ENCODE measurements around the gene YJEFN3. TPM values are rescaled to one million over a fixed set of nuclear protein-coding genes. Genes with fewer than 3 reads are reported as not detected.

Gene YJEFN3
- total RNA-seq, 1 experiment from 2014 or later: 25.3 TPM

DNA sequence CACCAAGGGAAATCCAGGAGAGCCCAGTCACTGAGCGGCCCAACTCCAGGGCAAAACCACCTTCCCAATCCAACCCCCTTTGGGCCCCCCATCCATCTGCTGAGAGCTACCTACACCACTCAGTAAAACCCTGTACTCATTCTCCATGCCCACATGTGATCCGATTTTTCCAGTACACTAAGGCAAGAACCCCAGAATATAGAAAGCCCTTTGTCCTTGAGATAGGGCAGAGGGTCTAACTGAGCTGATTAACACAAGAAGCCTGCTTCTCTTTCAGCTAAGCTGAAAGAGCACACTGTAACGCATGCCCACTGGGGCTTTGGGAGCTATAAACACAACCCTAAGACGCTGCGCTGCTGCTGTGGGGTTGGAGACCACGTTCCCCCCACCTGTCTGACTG lies 53.8 kb downstream of the YJEFN3 start:
- ATAC-seq (no peak), DNase-seq (ENCODE audit: low read depth, low spot score) (no peak)
- no peak overlapping the region for H2AFZ ChIP-seq (ENCODE audit: low read depth, low read length, poor library complexity, severe bottlenecking)
- H4K20me1 ChIP-seq (ENCODE audit: insufficient read depth): no peaks in the 10 kb centered on the region
- H3K4me1 ChIP-seq (ENCODE audit: control insufficient read depth in 1 of 2, insufficient read depth in 2 of 2, low read length in 2 of 2): peaks cover 0 to under 1% of the 10 kb centered on the region in 2 experiments; a peak in 1 of 4 replicates
- no peak overlapping the region for H3K4me3 ChIP-seq (replicated peaks in 1 of 2; ENCODE audit: low read depth in 1 of 2, low read length in 2 of 2)
- ChIA-PET RAD21 (ENCODE audit: low non-redundant PET in 1 of 2, low total read pairs in 2 of 2, uncharacterized antibody in 2 of 2, unreplicated experiment in 2 of 2) (no interaction called here), POLR2A (no interaction called here), CTCF (no interaction called here)
- no peaks in the 10 kb centered on the region for H3K9me3 ChIP-seq (ENCODE audit: control insufficient read depth in 1 of 2, insufficient read depth in 1 of 2, low read depth in 1 of 2, low read length in 2 of 2)
- no peaks in the 10 kb centered on the region for H3K79me2 ChIP-seq (ENCODE audit: insufficient read depth, low read length)
- no peak overlapping the region for H3K9ac ChIP-seq (ENCODE audit: low read length)
- H3K4me2 ChIP-seq (ENCODE audit: low read length): no peak overlapping the region
- intact Hi-C loops (cut with micrococcal nuclease): no loop called here
- TF ChIP-seq SRF (IDR thresholded peaks at IDR 0.05; ENCODE audit: low read depth): no peak
- H3K27ac ChIP-seq (ENCODE audit: low read depth, low read length): no peak overlapping the region
- H3K27me3 ChIP-seq (ENCODE audit: insufficient read depth, low read length): no peaks in the 10 kb centered on the region
- no peaks in the 10 kb centered on the region for H3K36me3 ChIP-seq (ENCODE audit: control insufficient read depth in 1 of 2, insufficient read depth in 2 of 2, low read length in 2 of 2)
- H3K9me2 ChIP-seq (ENCODE audit: insufficient read depth): no peaks in the 10 kb centered on the region
- BruUV-seq (replicated peaks): no TSS peak

DNA sequence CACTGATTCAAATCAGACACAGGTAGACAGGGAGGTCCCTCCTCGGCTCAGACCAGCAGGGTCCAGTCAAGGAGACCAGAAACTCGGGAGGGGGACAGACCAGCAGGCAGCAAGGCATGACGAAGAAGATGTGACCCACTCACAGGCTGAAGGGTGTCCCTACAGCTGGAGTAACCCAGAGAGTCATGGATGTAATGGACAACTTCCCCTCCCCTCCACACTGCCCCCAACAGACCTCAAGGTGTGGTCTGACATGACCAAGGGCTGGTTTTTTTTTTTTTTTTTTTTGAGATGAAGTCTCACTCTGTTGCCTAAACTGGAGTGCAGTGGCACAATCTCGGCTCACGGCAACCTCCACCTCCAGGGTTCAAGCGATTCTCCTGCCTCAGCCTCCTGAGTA lies 55.6 kb downstream of the YJEFN3 start:
- CTCF ChIA-PET: no interaction called here
- ATAC-seq: no peak
- Histone ChIP-seq H3K9ac (ENCODE audit: low read length) (no peak overlapping the region), H3K4me2 (ENCODE audit: low read length) (no peak overlapping the region), H3K79me2 (ENCODE audit: insufficient read depth, low read length) (no peaks in the 10 kb centered on the region), H3K27ac (ENCODE audit: low read depth, low read length) (no peak overlapping the region), H3K9me2 (ENCODE audit: insufficient read depth) (no peaks in the 10 kb centered on the region), H3K9me3 (ENCODE audit: control insufficient read depth in 1 of 2, insufficient read depth in 1 of 2, low read depth in 1 of 2, low read length in 2 of 2) (no peaks in the 10 kb centered on the region), H3K4me3 (replicated peaks in 1 of 2; ENCODE audit: low read depth in 1 of 2, low read length in 2 of 2) (no peak overlapping the region), H3K27me3 (ENCODE audit: insufficient read depth, low read length) (no peaks in the 10 kb centered on the region), H3K36me3 (ENCODE audit: control insufficient read depth in 1 of 2, insufficient read depth in 2 of 2, low read length in 2 of 2) (no peaks in the 10 kb centered on the region), H3K4me1 (ENCODE audit: control insufficient read depth in 1 of 2, insufficient read depth in 2 of 2, low read length in 2 of 2) (peaks cover 0 to 9% of the 10 kb centered on the region in 2 experiments; a peak in 1 of 4 replicates), H4K20me1 (ENCODE audit: insufficient read depth) (no peaks in the 10 kb centered on the region), H2AFZ (ENCODE audit: low read depth, low read length, poor library complexity, severe bottlenecking) (no peak overlapping the region)
- RAD21 ChIA-PET (ENCODE audit: low non-redundant PET in 1 of 2, low total read pairs in 2 of 2, uncharacterized antibody in 2 of 2, unreplicated experiment in 2 of 2): no interaction called here
- DNase-seq (ENCODE audit: low read depth, low spot score): no peak
- no TSS peak for BruUV-seq (replicated peaks)
- POLR2A ChIA-PET: no interaction called here
- intact Hi-C loops (cut with micrococcal nuclease): no loop called here
- TF ChIP-seq, protein P1, sequence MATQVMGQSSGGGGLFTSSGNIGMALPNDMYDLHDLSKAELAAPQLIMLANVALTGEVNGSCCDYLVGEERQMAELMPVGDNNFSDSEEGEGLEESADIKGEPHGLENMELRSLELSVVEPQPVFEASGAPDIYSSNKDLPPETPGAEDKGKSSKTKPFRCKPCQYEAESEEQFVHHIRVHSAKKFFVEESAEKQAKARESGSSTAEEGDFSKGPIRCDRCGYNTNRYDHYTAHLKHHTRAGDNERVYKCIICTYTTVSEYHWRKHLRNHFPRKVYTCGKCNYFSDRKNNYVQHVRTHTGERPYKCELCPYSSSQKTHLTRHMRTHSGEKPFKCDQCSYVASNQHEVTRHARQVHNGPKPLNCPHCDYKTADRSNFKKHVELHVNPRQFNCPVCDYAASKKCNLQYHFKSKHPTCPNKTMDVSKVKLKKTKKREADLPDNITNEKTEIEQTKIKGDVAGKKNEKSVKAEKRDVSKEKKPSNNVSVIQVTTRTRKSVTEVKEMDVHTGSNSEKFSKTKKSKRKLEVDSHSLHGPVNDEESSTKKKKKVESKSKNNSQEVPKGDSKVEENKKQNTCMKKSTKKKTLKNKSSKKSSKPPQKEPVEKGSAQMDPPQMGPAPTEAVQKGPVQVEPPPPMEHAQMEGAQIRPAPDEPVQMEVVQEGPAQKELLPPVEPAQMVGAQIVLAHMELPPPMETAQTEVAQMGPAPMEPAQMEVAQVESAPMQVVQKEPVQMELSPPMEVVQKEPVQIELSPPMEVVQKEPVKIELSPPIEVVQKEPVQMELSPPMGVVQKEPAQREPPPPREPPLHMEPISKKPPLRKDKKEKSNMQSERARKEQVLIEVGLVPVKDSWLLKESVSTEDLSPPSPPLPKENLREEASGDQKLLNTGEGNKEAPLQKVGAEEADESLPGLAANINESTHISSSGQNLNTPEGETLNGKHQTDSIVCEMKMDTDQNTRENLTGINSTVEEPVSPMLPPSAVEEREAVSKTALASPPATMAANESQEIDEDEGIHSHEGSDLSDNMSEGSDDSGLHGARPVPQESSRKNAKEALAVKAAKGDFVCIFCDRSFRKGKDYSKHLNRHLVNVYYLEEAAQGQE (IDR thresholded peaks at IDR 0.05; ENCODE audit: low read depth): no peak
- TF ChIP-seq ZNF274 (IDR thresholded peaks at IDR 0.05; ENCODE audit: low read depth, low read length): no peak
- TF ChIP-seq, protein P2, sequence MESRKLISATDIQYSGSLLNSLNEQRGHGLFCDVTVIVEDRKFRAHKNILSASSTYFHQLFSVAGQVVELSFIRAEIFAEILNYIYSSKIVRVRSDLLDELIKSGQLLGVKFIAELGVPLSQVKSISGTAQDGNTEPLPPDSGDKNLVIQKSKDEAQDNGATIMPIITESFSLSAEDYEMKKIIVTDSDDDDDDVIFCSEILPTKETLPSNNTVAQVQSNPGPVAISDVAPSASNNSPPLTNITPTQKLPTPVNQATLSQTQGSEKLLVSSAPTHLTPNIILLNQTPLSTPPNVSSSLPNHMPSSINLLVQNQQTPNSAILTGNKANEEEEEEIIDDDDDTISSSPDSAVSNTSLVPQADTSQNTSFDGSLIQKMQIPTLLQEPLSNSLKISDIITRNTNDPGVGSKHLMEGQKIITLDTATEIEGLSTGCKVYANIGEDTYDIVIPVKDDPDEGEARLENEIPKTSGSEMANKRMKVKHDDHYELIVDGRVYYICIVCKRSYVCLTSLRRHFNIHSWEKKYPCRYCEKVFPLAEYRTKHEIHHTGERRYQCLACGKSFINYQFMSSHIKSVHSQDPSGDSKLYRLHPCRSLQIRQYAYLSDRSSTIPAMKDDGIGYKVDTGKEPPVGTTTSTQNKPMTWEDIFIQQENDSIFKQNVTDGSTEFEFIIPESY (IDR thresholded peaks at IDR 0.05; ENCODE audit: extremely low read depth, insufficient replicate concordance, low read length): no peak
- TF ChIP-seq, protein P3, sequence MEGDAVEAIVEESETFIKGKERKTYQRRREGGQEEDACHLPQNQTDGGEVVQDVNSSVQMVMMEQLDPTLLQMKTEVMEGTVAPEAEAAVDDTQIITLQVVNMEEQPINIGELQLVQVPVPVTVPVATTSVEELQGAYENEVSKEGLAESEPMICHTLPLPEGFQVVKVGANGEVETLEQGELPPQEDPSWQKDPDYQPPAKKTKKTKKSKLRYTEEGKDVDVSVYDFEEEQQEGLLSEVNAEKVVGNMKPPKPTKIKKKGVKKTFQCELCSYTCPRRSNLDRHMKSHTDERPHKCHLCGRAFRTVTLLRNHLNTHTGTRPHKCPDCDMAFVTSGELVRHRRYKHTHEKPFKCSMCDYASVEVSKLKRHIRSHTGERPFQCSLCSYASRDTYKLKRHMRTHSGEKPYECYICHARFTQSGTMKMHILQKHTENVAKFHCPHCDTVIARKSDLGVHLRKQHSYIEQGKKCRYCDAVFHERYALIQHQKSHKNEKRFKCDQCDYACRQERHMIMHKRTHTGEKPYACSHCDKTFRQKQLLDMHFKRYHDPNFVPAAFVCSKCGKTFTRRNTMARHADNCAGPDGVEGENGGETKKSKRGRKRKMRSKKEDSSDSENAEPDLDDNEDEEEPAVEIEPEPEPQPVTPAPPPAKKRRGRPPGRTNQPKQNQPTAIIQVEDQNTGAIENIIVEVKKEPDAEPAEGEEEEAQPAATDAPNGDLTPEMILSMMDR (IDR thresholded peaks at IDR 0.05 in 2 of 3, conservative IDR thresholded peaks at IDR 0.05 in 1 of 3; ENCODE audit: borderline replicate concordance in 1 of 3, insufficient read depth in 1 of 3, low read depth in 2 of 3, low read length in 2 of 3): no peak
- no peak for TF ChIP-seq ZFX (IDR thresholded peaks at IDR 0.05)
- TF ChIP-seq CEBPB (IDR thresholded peaks at IDR 0.05; ENCODE audit: low read depth): no peak
- TF ChIP-seq, protein P4, sequence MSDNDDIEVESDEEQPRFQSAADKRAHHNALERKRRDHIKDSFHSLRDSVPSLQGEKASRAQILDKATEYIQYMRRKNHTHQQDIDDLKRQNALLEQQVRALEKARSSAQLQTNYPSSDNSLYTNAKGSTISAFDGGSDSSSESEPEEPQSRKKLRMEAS (IDR thresholded peaks at IDR 0.05): no peak
- TF ChIP-seq ELF1 (IDR thresholded peaks at IDR 0.05; ENCODE audit: borderline replicate concordance, low read depth): no peak
- no peak for TF ChIP-seq YY1 (IDR thresholded peaks at IDR 0.05; ENCODE audit: extremely low read depth, insufficient replicate concordance, low read depth, low read length)
- TF ChIP-seq SIN3A (IDR thresholded peaks at IDR 0.05; ENCODE audit: low read depth): no peak
- TF ChIP-seq EZH2phosphoT487 (IDR thresholded peaks at IDR 0.05; ENCODE audit: borderline replicate concordance): no peak
- TF ChIP-seq JUND (IDR thresholded peaks at IDR 0.05): no peak
- TF ChIP-seq SP1 (IDR thresholded peaks at IDR 0.05; ENCODE audit: low read depth): no peak
